Subcutaneous adipose tissue (tissue), 4 donors: ENCODE data around the gene RERE. TPM values are rescaled to one million over a fixed set of nuclear protein-coding genes. Genes with fewer than 3 reads are reported as not detected.

Experiments used
- CTCF ChIP-seq: fragments of 450-650 bp; IDR thresholded peaks from one replicate; pipeline ENCODE4 v1.5.1; 2016; ENCODE audit warnings: low read depth, mild to moderate bottlenecking, control low read depth, antibody characterized with exemption, moderate library complexity
- total RNA-seq, 4 donors: library from RNA; depleted of rRNA; stranded (reverse); fragments of >200 nt; gene quantifications; one replicate each; pipeline ENCODE4 v1.1.0, GENCODE V29; 2016

Gene RERE
- total RNA-seq, 4 donors from 2014 or later: 67.0 to 91.4 (median 83.1) TPM

- TF ChIP-seq CTCF: no peak
Observed at GRCh38 chr1:8701794-8702471, 115.5 kb downstream of the RERE start.

DNA sequence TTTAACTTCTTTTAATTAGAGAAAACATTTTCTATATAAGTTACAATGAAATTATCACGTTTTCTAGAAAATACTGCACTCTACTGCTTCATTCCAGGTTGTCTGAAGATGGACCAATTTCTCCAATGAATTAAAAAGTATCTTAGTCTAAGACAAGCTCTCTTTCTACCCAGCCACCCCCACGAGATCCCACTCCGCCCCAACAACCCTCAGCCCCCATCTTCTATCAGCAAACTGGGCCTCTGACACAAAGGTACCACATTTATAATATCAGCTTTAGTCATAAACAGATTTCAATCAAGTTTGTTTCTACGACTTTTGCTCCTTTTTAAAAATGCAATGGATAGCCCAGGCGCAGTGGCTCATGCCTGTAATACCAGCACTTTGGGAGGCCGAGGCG, 117.8 kb downstream of the RERE start:
- no peak for TF ChIP-seq CTCF

GRCh38 chr1:8698937-8699447, 118.4 kb downstream of the RERE start:
- TF ChIP-seq CTCF: no peak

DNA sequence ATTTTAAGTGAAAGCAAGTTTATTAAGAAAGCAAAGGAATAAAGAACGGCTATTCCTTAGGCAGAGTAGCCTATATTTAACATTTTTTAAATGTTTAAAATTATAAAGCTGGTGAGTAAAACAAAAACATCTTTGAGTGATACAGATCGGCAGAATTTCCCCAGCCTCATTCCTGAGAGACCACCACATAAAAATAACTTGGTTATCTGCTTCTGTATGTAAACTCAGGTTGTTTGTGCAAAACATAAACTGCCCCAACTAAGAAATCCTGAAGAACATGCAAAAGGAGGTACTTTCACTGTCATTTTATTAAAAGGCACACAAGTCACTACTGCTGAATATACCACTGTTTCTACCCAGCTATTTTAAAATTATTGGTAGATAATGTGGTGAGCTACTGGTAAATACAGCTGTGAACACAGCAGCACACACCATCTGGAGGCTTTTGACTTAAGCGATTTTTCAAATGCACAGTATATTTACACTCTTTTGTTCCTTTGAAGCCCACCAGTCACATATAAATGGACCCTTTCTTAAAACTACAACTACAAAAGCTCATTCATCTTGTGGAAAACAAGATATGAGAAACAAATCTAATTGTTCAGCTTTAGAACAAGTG, 119.3 kb downstream of the RERE start:
- TF ChIP-seq CTCF: no peak

- TF ChIP-seq CTCF: no peak
Observed at GRCh38 chr1:8693107-8693506, 124.3 kb downstream of the RERE start.

GRCh38 chr1:8691662-8692061, 125.8 kb downstream of the RERE start:
- no peak for TF ChIP-seq CTCF

DNA sequence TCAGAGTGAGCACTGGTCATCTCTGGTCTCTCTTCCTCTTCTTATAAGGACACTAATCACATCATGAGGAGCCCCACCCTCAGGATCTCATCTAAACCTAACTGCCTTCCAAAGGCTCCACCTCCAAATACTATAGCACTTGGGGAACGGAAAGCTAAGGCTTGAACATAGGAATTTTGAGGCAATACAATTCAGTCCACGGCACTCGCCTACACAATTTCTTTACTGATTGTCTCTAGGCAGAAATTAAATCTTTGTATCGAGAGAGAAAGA, 127.3 kb downstream of the RERE start:
- TF ChIP-seq CTCF: no peak
